ENCODE data around the gene HSPB6. TPM values are rescaled to one million over a fixed set of nuclear protein-coding genes. Genes with fewer than 3 reads are reported as not detected.
A peak's percentile ranks its signal among the peaks of the same experiment; 100 is the strongest.

Gene HSPB6
- total RNA-seq, 1 experiment from 2014 or later, result 0.37 TPM

DNA sequence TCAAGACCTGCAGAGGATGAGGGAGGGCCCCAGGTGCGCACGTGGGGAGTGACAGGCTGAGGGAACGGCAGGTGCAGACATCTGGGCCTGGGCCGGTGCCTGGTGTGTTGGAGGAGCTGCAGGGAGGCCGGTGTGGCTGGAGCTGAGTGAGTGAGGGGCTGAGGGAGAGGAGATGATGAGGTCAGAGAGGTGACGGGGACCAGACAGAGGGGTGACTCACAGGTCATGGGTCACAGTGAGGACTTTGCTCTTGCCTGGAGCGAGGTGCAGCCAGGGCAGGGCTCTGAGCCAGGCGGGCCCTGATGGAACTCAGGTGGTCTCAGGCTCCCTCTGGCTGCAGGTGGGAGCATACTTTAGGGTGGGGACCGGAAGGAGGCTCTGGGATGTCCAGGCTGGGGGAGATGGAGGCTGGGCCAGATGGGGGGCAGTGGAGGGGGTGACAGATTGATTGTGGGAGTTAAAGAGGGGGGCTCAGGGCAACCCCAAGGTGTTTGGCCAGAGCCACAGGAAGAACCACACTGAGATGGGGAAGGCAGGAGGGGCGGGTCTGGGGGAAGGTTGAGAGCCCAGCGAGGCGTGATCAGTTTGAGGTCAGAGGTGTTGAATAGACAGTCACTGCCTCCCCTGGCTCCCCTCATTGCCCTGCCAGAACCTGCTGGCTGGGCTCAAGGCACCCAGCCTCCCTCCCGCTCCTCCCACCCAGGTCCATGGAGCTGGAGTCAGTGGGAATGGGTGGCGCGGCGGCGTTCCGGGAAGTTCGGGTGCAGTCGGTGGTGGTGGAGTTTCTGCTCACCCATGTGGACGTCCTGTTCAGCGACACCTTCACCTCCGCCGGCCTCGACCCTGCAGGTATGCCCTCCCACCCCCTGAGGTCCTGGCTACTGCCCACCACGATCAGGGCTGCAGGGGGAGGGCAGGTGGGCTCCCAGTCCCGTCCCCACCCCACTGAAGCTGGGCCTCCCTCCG is 26.9 kb upstream of the HSPB6 start:
- Histone ChIP-seq H3K4me1 (ENCODE audit: insufficient read depth, low read length) (no peaks in the 10 kb centered on the region), H2BK20ac (ENCODE audit: low read depth, low read length, poor library complexity, severe bottlenecking) (no peak overlapping the region), H3K27me3 (ENCODE audit: insufficient read depth, low read length) (no peaks in the 10 kb centered on the region), H3K27ac (ENCODE audit: insufficient read length, low read depth, low read length) (no peak overlapping the region), H2BK15ac (ENCODE audit: low read depth, low read length) (no peak overlapping the region), H4K8ac (replicated peaks; ENCODE audit: insufficient read length, low read depth, low read length) (no peak overlapping the region), H4K5ac (ENCODE audit: insufficient read length, low read depth, low read length) (no peak overlapping the region), H3K23me2 (ENCODE audit: insufficient read length, low read depth, low read length, poor library complexity, severe bottlenecking) (peaks cover 7% of the 10 kb centered on the region), H3K9me3 (ENCODE audit: control insufficient read depth, low read depth, low read length) (no peaks in the 10 kb centered on the region), H3K18ac (ENCODE audit: insufficient read length, low read depth, low read length) (no peak overlapping the region), H2AK5ac (ENCODE audit: insufficient read length, low read length) (no peak overlapping the region), H3K79me1 (ENCODE audit: insufficient read depth, low read depth, low read length, poor library complexity, severe bottlenecking) (no peaks in the 10 kb centered on the region), H3K4ac (ENCODE audit: low read depth, low read length) (no peak overlapping the region), H3K79me2 (ENCODE audit: insufficient read depth, low read length) (no peaks in the 10 kb centered on the region), H3K9ac (ENCODE audit: extremely low read depth, insufficient read length, low read length) (no peak overlapping the region), H2AFZ (ENCODE audit: low read length) (no peak overlapping the region), H2BK12ac (ENCODE audit: insufficient read length, low read depth, low read length) (no peak overlapping the region), H4K91ac (ENCODE audit: insufficient read length, low read depth, low read length) (no peak overlapping the region), H3K4me2 (ENCODE audit: insufficient read depth, insufficient read length, low read length) (peak overlapping the region; percentile 46), H3K23ac (ENCODE audit: insufficient read length, low read depth, low read length) (no peak overlapping the region), H3T11ph (ENCODE audit: low read length) (no peak overlapping the region), H2BK120ac (ENCODE audit: low read depth, low read length, poor library complexity, severe bottlenecking) (no peak overlapping the region), H4K20me1 (ENCODE audit: control insufficient read depth, insufficient read depth, insufficient read length) (no peaks in the 10 kb centered on the region), H3K56ac (ENCODE audit: insufficient read length, low read depth, low read length) (no peak overlapping the region), H3K14ac (ENCODE audit: insufficient read depth, low read length) (no peak overlapping the region), H2BK5ac (ENCODE audit: insufficient read length, low read length) (no peak overlapping the region)
- Mint-ChIP-seq H3K4me1 (peaks cover 23 to 40% of the 10 kb centered on the region in 2 experiments), H3K4me3 (peak overlapping the region; percentile 60 to 61), H3K36me3 (ENCODE audit: insufficient read depth in 1 of 3, low read depth in 3 of 3) (peaks cover 0 to 8% (median 2%) of the 10 kb centered on the region in 3 experiments; a peak in 2 of 7 replicates), H3K9me3 (no peaks in the 10 kb centered on the region; a peak in 1 of 5 replicates), H3K27ac (no peak overlapping the region; a peak in 2 of 7 replicates), H3K27me3 (ENCODE audit: low read depth) (peaks cover 1% of the 10 kb centered on the region; the same call in 1 of the 2 replicates)
- no CpG with 5 or more reads among the region's 28 CpGs for whole genome bisulfite sequencing (ENCODE audit: extremely low coverage, insufficient read length, low lambda C conversion rate)
- DNase-seq, result peak; percentile 76
- TF ChIP-seq, protein P1, sequence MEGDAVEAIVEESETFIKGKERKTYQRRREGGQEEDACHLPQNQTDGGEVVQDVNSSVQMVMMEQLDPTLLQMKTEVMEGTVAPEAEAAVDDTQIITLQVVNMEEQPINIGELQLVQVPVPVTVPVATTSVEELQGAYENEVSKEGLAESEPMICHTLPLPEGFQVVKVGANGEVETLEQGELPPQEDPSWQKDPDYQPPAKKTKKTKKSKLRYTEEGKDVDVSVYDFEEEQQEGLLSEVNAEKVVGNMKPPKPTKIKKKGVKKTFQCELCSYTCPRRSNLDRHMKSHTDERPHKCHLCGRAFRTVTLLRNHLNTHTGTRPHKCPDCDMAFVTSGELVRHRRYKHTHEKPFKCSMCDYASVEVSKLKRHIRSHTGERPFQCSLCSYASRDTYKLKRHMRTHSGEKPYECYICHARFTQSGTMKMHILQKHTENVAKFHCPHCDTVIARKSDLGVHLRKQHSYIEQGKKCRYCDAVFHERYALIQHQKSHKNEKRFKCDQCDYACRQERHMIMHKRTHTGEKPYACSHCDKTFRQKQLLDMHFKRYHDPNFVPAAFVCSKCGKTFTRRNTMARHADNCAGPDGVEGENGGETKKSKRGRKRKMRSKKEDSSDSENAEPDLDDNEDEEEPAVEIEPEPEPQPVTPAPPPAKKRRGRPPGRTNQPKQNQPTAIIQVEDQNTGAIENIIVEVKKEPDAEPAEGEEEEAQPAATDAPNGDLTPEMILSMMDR (conservative IDR thresholded peaks at IDR 0.05), result peak; percentile 50

Data from H9 (cell line).